K562 (cell line): ENCODE data around the gene KIF25. TPM values are rescaled to one million over a fixed set of nuclear protein-coding genes. Genes with fewer than 3 reads are reported as not detected.

Experiments
- ATAC-seq: fragments of 200-7000 bp; cut with Tn5 transposase; 3 replicates; pipeline ENCODE4 v1.9.1; 2020; ENCODE audit warnings: moderate library complexity
- BruUV-seq: library from RNA; stranded (reverse); fragments of 400-500 nt; replicated peaks from 2 replicates; lab custom pipeline; 2021; lab: Mats Ljungman, UMichigan
- CTCF ChIA-PET: fragments of 300-600 bp; formaldehyde crosslinking; extraction: SDS; loops from one replicate; lab custom pipeline; 2021; ENCODE audit warnings: low intra/inter-chr PET ratio; lab: Yijun Ruan, JAX
- POLR2A ChIA-PET: fragments of 300-600, 350-650 bp; sonication (Branson Sonifier 250); formaldehyde crosslinking; extraction: SDS; loops from one replicate; lab custom pipeline; 2021; ENCODE audit warnings: antibody characterized with exemption, inconsistent platforms; lab: Yijun Ruan, JAX
- DNase-seq, 4 experiments: peaks; one replicate each; pipeline versions ENCODE4 v3.0.0 to v3.0.0-alpha.2; 2011 to 2018; ENCODE audit warnings: low spot score in 3 of 4, mixed read lengths in 3 of 4; ENCODE audit errors: extremely low read depth in 1 of 4
- FAIRE-seq: peaks from 2 replicates; lab custom pipeline; 2011; peaks lifted over from hg19 to GRCh38; lab: Jason Lieb, UNC
- H2AFZ ChIP-seq: 2 replicates; pipeline ENCODE4 v1.6.0; 2011; ENCODE audit warnings: low read depth, low read length, control low read depth, inconsistent platforms
- H3K27ac ChIP-seq: fragments of 200-600 bp; 3 replicates; pipeline ENCODE4 v1.8.0; 2011; ENCODE audit warnings: low read depth, mild to moderate bottlenecking, control low read depth, inconsistent platforms, low read length, moderate library complexity, mixed read lengths; ENCODE audit errors: extremely low read depth
- H3K27me3 ChIP-seq, 2 experiments: fragments of 300-600 bp in 1 of 2; 2 replicates in 1 of 2; 3 replicates in 1 of 2; pipeline versions ENCODE4 v1.6.0 to v1.8.0; 2011; ENCODE audit warnings: inconsistent platforms in 2 of 2, low read length in 2 of 2, mild to moderate bottlenecking in 1 of 2, mixed read lengths in 1 of 2, moderate library complexity in 1 of 2; ENCODE audit not compliant: control insufficient read depth in 2 of 2, insufficient read depth in 2 of 2
- H3K36me3 ChIP-seq: fragments of 300-600 bp; 3 replicates; pipeline ENCODE4 v1.8.0; 2011; ENCODE audit warnings: mild to moderate bottlenecking, low read length, inconsistent platforms; ENCODE audit not compliant: control insufficient read depth, insufficient read depth
- H3K4me1 ChIP-seq, 2 experiments: fragments of 200-600 bp in 1 of 2; replicated peaks in 1 of 2; 2 replicates in 1 of 2; 3 replicates in 1 of 2; pipeline versions ENCODE4 v1.5.1 to v1.8.0; 2011; ENCODE audit warnings: inconsistent platforms in 2 of 2, low read length in 2 of 2, mild to moderate bottlenecking in 1 of 2, mixed read lengths in 1 of 2, moderate library complexity in 1 of 2; ENCODE audit not compliant: control insufficient read depth in 2 of 2, insufficient read depth in 2 of 2
- H3K4me2 ChIP-seq: 2 replicates; pipeline ENCODE4 v1.6.1; 2011; ENCODE audit warnings: low read length, control low read depth, inconsistent platforms, mixed read lengths; ENCODE audit not compliant: insufficient read depth
- H3K4me3 ChIP-seq: fragments of 200-600 bp; sonication (generic), shearing (Covaris generic); 2 replicates; pipeline ENCODE4 v1.5.1; 2016; ENCODE audit warnings: control low read depth, inconsistent platforms
- H3K79me2 ChIP-seq: fragments of 200-600 bp; 3 replicates; pipeline ENCODE4 v1.8.0; 2011; ENCODE audit warnings: low read length, inconsistent platforms; ENCODE audit not compliant: control insufficient read depth, insufficient read depth
- H3K9ac ChIP-seq, 2 experiments: 2 replicates each; pipeline versions ENCODE4 v1.6.0 to v1.6.1; 2011; ENCODE audit warnings: low read depth in 2 of 2, low read length in 2 of 2, control low read depth in 1 of 2, inconsistent platforms in 1 of 2, mild to moderate bottlenecking in 1 of 2, mixed read lengths in 1 of 2; ENCODE audit not compliant: insufficient read depth in 1 of 2
- H3K9me1 ChIP-seq: one replicate; pipeline ENCODE4 v1.6.0; 2011; ENCODE audit warnings: inconsistent platforms, mild to moderate bottlenecking, low read length, moderate library complexity; ENCODE audit not compliant: control insufficient read depth, insufficient read depth
- H3K9me3 ChIP-seq: replicated peaks from 2 replicates; pipeline ENCODE4 v1.5.1; 2011; ENCODE audit warnings: low read depth, low read length, inconsistent platforms; ENCODE audit not compliant: control insufficient read depth, insufficient read depth
- H4K20me1 ChIP-seq: replicated peaks from 2 replicates; pipeline ENCODE4 v1.6.1; 2011; ENCODE audit warnings: low read length, inconsistent platforms, mixed read lengths; ENCODE audit not compliant: control insufficient read depth, insufficient read depth
- ARNT ChIP-seq, 2 experiments: fragments of 450-650 bp; IDR thresholded peaks; 2 replicates each; pipeline ENCODE4 v1.6.1; 2016; ENCODE audit warnings: mild to moderate bottlenecking in 1 of 2
- C11orf30 ChIP-seq: fragments of 450-650 bp; IDR thresholded peaks from 2 replicates; pipeline ENCODE4 v1.6.1; 2016; ENCODE audit warnings: low read depth, mild to moderate bottlenecking
- HDAC1 ChIP-seq, 2 experiments: fragments of 450-650 bp; IDR thresholded peaks; 2 replicates each; pipeline ENCODE4 v1.6.1; 2016 to 2017; ENCODE audit warnings: inconsistent platforms in 1 of 2, mild to moderate bottlenecking in 1 of 2, moderate library complexity in 1 of 2
- WGBS: fragments of 100-300 bp; shearing (Covaris generic); methylation state at CpG from one replicate; pipeline ENCODE4 v1.1.6; 2016; ENCODE audit warnings: low coverage, mixed read lengths; ENCODE audit not compliant: insufficient coverage; ENCODE audit errors: missing lambda C conversion rate; 5-methylcytosine and 5-hydroxymethylcytosine counted together
- in situ Hi-C: fragments of 300-500 bp; cut with MboI; formaldehyde crosslinking; loops from 4 replicates; pipeline ENCODE4 v1.15.0; 2018; ENCODE audit warnings: inconsistent platforms, mixed read lengths
- intact Hi-C: fragments of 100-400 bp; cut with micrococcal nuclease; formaldehyde crosslinking; loops from 2 replicates; pipeline ENCODE4 v1.14.2; 2022
- polyA plus RNA-seq, 8 experiments: library from polyadenylated mRNA; depleted of rRNA in 4 of 8; stranded (reverse) in 5 of 8; unstranded in 3 of 8; fragments of >200 nt; fragmentation: Nextera tagmentation in 2 of 8; fragmentation: Illumina TruSeq in 1 of 8; extraction: Ambion mirVana in 2 of 8; extraction: Trizol in 1 of 8; gene quantifications; 2 replicates each; pipeline versions ENCODE4 v1.2.1 to v1.2.3, GENCODE V29; 2011 to 2014; ENCODE audit warnings: inconsistent platforms in 1 of 8, missing spikeins in 1 of 8
- total RNA-seq, 7 experiments: library from RNA; depleted of rRNA in 6 of 7; stranded (reverse); fragments of >200 nt in 6 of 7; fragmentation: Illumina TruSeq in 2 of 7; extraction: Trizol in 2 of 7; gene quantifications; 2 replicates each; pipeline versions ENCODE4 v1.2.1 to v1.2.3, GENCODE V29; 2011 to 2021; ENCODE audit warnings: low replicate concordance in 1 of 7
- TF ChIP-seq, protein P1 (sequence below), 3 experiments: fragments of 200-800 bp in 1 of 3; fragments of 250-450 bp in 1 of 3; fragments of 450-650 bp in 1 of 3; sonication (Bioruptor Pico) in 1 of 3; sonication (Bioruptor generic) in 1 of 3; formaldehyde crosslinking in 1 of 3; IDR thresholded peaks; 2 replicates each; pipeline versions ENCODE4 v1.6.1 to v1.8.0; 2016 to 2022; ENCODE audit warnings: mild to moderate bottlenecking in 2 of 3, missing genetic modification characterization in 2 of 3, missing compliant biosample characterization in 1 of 3, moderate library complexity in 1 of 3

The KIF25 gene
- total and polyA plus RNA-seq, 9 of the 15 experiments (the other 6 are each of a cell fraction or from before 2014, with no cell fraction given): 0.04 to 0.49 (median 0.23) TPM; not detected in 5

DNA sequence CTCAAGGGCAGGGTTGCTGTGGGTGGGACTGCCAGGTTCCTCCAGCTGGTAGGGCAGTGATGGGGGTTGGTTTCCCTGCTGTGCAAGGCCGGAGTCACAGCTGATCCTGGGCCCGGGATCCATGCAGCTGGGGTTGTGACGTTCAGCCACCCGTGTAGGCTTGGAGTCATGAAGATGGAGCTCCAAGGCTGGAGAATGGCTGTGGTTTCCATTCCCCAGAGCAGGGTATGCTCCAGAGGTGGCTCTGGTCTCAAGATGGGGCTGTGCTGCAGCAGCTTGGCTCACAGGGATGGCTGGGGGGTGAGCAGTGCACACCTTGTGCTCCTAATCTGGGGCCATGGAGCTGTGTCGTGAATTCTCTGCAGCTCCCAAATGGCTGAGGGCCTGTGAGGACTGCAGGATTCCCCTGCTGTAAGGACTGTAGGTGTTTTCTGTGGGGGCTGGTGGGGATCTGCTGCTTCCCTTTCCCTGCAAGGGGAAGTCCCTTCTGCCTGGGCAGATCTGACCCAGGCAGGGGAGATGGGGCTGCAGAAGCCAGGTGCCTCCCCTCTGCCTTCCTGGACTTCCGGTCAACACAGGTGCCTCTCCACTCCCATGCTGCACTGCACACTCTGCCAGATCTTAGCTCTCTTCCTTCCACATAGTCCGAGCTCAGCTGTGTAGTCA is 15.9 kb downstream of the KIF25 start:
- 2% methylated on average over 7 of the region's 7 CpGs for WGBS
- ChIA-PET POLR2A (interaction anchor here (0.6 kb wide), 2 partner anchors 24 to 954 kb away, joined by 3 read pairs; no protein-coding TSS in a partner anchor), CTCF (no interaction called here)
- Histone ChIP-seq H4K20me1 (no peaks in the 10 kb centered on the region), H3K27ac (no peak overlapping the region), H3K9ac (no peak overlapping the region), H3K9me3 (peaks cover 6% of the 10 kb centered on the region; the same call in 1 of the 2 replicates), H3K4me1 (no peaks in the 10 kb centered on the region), H2AFZ (no peak overlapping the region), H3K79me2 (no peaks in the 10 kb centered on the region), H3K27me3 (peaks cover 27 to 28% of the 10 kb centered on the region in 2 experiments), H3K4me2 (no peak overlapping the region), H3K36me3 (no peaks in the 10 kb centered on the region), H3K9me1 (no peaks in the 10 kb centered on the region), H3K4me3 (no peak overlapping the region)
- FAIRE-seq: no peak
- no peak for ATAC-seq
- no peak for TF ChIP-seq C11orf30
- TF ChIP-seq, protein P1, sequence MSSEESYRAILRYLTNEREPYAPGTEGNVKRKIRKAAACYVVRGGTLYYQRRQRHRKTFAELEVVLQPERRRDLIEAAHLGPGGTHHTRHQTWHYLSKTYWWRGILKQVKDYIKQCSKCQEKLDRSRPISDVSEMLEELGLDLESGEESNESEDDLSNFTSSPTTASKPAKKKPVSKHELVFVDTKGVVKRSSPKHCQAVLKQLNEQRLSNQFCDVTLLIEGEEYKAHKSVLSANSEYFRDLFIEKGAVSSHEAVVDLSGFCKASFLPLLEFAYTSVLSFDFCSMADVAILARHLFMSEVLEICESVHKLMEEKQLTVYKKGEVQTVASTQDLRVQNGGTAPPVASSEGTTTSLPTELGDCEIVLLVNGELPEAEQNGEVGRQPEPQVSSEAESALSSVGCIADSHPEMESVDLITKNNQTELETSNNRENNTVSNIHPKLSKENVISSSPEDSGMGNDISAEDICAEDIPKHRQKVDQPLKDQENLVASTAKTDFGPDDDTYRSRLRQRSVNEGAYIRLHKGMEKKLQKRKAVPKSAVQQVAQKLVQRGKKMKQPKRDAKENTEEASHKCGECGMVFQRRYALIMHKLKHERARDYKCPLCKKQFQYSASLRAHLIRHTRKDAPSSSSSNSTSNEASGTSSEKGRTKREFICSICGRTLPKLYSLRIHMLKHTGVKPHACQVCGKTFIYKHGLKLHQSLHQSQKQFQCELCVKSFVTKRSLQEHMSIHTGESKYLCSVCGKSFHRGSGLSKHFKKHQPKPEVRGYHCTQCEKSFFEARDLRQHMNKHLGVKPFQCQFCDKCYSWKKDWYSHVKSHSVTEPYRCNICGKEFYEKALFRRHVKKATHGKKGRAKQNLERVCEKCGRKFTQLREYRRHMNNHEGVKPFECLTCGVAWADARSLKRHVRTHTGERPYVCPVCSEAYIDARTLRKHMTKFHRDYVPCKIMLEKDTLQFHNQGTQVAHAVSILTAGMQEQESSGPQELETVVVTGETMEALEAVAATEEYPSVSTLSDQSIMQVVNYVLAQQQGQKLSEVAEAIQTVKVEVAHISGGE (CRISPR knock-in tag; IDR thresholded peaks at IDR 0.05): no peak
- TF ChIP-seq ARNT (IDR thresholded peaks at IDR 0.05): no peak
- no peak for TF ChIP-seq HDAC1 (IDR thresholded peaks at IDR 0.05)
- no TSS peak for BruUV-seq
- intact Hi-C loops: no loop called here
- in situ Hi-C loops: no loop called here
- DNase-seq: no peak
